Upper lobe of left lung (tissue), 6 donors: Measurements from ENCODE around the gene MYO5B. TPM values are rescaled to one million over a fixed set of nuclear protein-coding genes. Genes with fewer than 3 reads are reported as not detected.

Experiments used
- ATAC-seq, 2 donors: fragments of 200-7000 bp; cut with Tn5 transposase; one replicate each; pipeline ENCODE4 v1.9.1; 2022; ENCODE audit warnings: mild to moderate bottlenecking in 2 of 2, moderate library complexity in 2 of 2; ENCODE audit not compliant: low FRiP score in 2 of 2
- DNase-seq, 2 donors: peaks; one replicate each; pipeline ENCODE4 v3.0.0-alpha.2; 2019 to 2020
- H3K27ac ChIP-seq, 4 donors: fragments of 200-600 bp; sonication (generic); one replicate each; pipeline ENCODE4 v1.5.1; 2016 to 2019
- H3K27me3 ChIP-seq, 4 donors: fragments of 200-600 bp; sonication (generic); one replicate each; pipeline ENCODE4 v1.5.1; 2017 to 2019
- H3K36me3 ChIP-seq, 4 donors: fragments of 200-600 bp; sonication (generic); one replicate each; pipeline ENCODE4 v1.5.1; 2016 to 2019
- H3K4me1 ChIP-seq, 4 donors: fragments of 200-600 bp; sonication (generic); one replicate each; pipeline ENCODE4 v1.5.1; 2018 to 2019
- H3K4me3 ChIP-seq, 4 donors: fragments of 200-600 bp; sonication (generic); one replicate each; pipeline ENCODE4 v1.5.1; 2017 to 2019; ENCODE audit warnings: mild to moderate bottlenecking in 2 of 4, moderate library complexity in 1 of 4
- H3K9me3 ChIP-seq, 4 donors: fragments of 200-600 bp; sonication (generic); one replicate each; pipeline ENCODE4 v1.5.1; 2018 to 2019
- EP300 ChIP-seq, 4 donors: sonication (generic); formaldehyde crosslinking; IDR thresholded peaks; one replicate each; pipeline ENCODE4 v1.5.1; 2017; ENCODE audit warnings: antibody characterized with exemption in 4 of 4, control low read depth in 2 of 4
- POLR2A ChIP-seq, 4 donors: fragments of 450-650 bp; IDR thresholded peaks; one replicate each; pipeline ENCODE4 v1.5.1; 2016 to 2017; ENCODE audit warnings: antibody characterized with exemption in 4 of 4, mild to moderate bottlenecking in 2 of 4
- POLR2AphosphoS5 ChIP-seq, 2 donors: sonication (generic); formaldehyde crosslinking; IDR thresholded peaks; one replicate each; pipeline ENCODE4 v1.5.1; 2017; ENCODE audit warnings: antibody characterized with exemption in 2 of 2
- WGBS, 2 donors: methylation state at CpG; one replicate each; pipeline ENCODE4 v1.1.5; 2017 to 2018; 5-methylcytosine and 5-hydroxymethylcytosine counted together
- total RNA-seq, 6 donors: library from RNA; depleted of rRNA in 4 of 6; stranded (reverse); fragments of >200 nt in 4 of 6; gene quantifications; one replicate each; pipeline versions ENCODE4 v1.1.0 to v1.2.1, GENCODE V29; 2016 to 2021
- TF ChIP-seq, protein P1 (sequence below), 6 experiments: fragments of 450-650 bp in 4 of 6; fragments of 200-600 bp in 2 of 6; sonication (generic) in 2 of 6; IDR thresholded peaks; one replicate each; pipeline ENCODE4 v1.5.1; 2016 to 2019; ENCODE audit warnings: antibody characterized with exemption in 6 of 6
- donor health status: DM: no; HTN: no; CAD: no; lungs with moderate emphysema.
- donor health status: DM: no; HTN: yes; CAD: no; lungs with severe emphysema.

Gene MYO5B
- total RNA-seq, 6 donors from 2014 or later, result 25.4 to 95.2 (median 49.6) TPM

DNA sequence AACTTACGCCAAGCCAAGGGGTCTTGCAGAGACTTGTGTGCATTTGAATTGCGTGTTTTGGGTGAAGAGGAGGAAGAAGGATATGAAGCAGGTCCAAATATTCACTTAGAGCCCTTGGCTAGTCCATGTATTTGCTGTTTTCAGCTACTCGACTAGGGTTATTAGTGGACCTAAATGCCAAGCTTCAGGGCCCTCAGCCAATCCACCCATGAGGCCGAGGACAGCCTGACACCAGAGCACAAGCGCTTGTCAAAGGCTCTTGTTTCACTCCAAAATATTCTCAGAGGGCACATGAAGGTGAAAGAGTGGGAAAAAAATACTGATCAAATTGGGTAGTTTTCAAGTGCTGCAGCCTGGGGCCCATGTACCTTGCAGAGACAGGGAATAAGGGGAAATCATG, 206.8 kb downstream of the MYO5B start:
- 77 to 83% methylated on average over 5 of the region's 5 CpGs for WGBS, 2 donors
- H3K27ac ChIP-seq, result no peak overlapping the region

DNA sequence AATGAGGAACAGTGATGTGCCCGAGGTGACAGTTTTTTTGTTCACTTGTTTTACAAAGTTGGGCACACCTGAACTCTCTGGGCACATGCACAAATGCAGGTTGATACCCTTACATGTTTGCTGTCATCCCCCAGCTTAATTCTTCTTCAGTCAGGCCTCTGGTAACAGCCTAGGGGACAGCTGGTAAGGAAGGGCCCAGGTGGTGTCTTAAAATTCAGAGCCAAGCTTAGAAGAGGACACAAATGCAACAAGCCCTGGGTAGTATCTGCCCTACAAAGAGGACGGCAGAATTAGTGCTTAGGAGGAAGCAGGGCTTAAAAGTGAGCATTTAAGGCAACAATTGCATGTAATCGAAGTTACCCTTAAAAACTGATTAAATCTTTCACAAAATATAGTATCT, 209.7 kb downstream of the MYO5B start:
- Histone ChIP-seq H3K27ac (no peak overlapping the region), H3K27me3 (no peaks in the 10 kb centered on the region), H3K4me1 (no peaks in the 10 kb centered on the region), H3K36me3 (no peaks in the 10 kb centered on the region), H3K4me3 (no peak overlapping the region), H3K9me3 (no peaks in the 10 kb centered on the region)
- ATAC-seq (no peak), DNase-seq (no peak)
- TF ChIP-seq POLR2AphosphoS5 (IDR thresholded peaks at IDR 0.05) (no peak), POLR2A (IDR thresholded peaks at IDR 0.05) (no peak), EP300 (IDR thresholded peaks at IDR 0.05) (no peak)
- TF ChIP-seq, protein P1, sequence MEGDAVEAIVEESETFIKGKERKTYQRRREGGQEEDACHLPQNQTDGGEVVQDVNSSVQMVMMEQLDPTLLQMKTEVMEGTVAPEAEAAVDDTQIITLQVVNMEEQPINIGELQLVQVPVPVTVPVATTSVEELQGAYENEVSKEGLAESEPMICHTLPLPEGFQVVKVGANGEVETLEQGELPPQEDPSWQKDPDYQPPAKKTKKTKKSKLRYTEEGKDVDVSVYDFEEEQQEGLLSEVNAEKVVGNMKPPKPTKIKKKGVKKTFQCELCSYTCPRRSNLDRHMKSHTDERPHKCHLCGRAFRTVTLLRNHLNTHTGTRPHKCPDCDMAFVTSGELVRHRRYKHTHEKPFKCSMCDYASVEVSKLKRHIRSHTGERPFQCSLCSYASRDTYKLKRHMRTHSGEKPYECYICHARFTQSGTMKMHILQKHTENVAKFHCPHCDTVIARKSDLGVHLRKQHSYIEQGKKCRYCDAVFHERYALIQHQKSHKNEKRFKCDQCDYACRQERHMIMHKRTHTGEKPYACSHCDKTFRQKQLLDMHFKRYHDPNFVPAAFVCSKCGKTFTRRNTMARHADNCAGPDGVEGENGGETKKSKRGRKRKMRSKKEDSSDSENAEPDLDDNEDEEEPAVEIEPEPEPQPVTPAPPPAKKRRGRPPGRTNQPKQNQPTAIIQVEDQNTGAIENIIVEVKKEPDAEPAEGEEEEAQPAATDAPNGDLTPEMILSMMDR (IDR thresholded peaks at IDR 0.05), result no peak
- WGBS, 2 donors, result 70 to 77% methylated on average over 3 of the region's 3 CpGs

More for the DNA sequence above, 206.8 kb downstream of the MYO5B start:
- H3K36me3 ChIP-seq, result no peaks in the 10 kb centered on the region
- no peak for ATAC-seq
- no peak overlapping the region for H3K4me3 ChIP-seq
- no peak for DNase-seq
- no peaks in the 10 kb centered on the region for H3K4me1 ChIP-seq
- no peak for TF ChIP-seq EP300 (IDR thresholded peaks at IDR 0.05)
- no peak for TF ChIP-seq POLR2A (IDR thresholded peaks at IDR 0.05)
- TF ChIP-seq POLR2AphosphoS5 (IDR thresholded peaks at IDR 0.05), result no peak
- TF ChIP-seq, protein P1 (IDR thresholded peaks at IDR 0.05), result no peak
- no peaks in the 10 kb centered on the region for H3K27me3 ChIP-seq
- no peaks in the 10 kb centered on the region for H3K9me3 ChIP-seq

DNA sequence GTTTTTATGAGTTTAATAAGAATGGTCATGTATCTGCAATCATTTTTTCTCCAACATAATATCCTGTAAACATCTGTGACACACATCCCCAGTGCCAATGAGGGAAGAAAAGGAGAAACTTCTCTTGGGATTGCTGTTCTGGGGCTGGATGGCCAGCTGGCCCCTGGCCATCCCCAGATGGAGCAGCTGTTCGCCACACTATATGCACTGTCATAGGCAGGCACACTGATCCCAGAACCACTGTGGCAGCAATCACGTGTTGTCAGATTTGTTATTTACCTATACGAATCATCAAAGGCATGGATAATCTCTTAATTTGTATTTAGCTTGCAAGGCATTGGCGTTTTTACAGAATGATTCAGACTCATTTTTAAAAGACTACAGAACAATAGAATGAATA, 214.1 kb downstream of the MYO5B start:
- TF ChIP-seq POLR2AphosphoS5 (IDR thresholded peaks at IDR 0.05) (no peak), POLR2A (IDR thresholded peaks at IDR 0.05) (no peak)
- no peak for DNase-seq
- ATAC-seq, result no peak
- 64 to 75% methylated on average over 4 of the region's 4 CpGs for WGBS, 2 donors
- Histone ChIP-seq H3K27ac (no peak overlapping the region), H3K9me3 (no peaks in the 10 kb centered on the region), H3K4me1 (peaks cover 0 to 6% (median 0%) of the 10 kb centered on the region in 4 donors), H3K36me3 (no peaks in the 10 kb centered on the region), H3K4me3 (no peak overlapping the region), H3K27me3 (no peaks in the 10 kb centered on the region)

DNA sequence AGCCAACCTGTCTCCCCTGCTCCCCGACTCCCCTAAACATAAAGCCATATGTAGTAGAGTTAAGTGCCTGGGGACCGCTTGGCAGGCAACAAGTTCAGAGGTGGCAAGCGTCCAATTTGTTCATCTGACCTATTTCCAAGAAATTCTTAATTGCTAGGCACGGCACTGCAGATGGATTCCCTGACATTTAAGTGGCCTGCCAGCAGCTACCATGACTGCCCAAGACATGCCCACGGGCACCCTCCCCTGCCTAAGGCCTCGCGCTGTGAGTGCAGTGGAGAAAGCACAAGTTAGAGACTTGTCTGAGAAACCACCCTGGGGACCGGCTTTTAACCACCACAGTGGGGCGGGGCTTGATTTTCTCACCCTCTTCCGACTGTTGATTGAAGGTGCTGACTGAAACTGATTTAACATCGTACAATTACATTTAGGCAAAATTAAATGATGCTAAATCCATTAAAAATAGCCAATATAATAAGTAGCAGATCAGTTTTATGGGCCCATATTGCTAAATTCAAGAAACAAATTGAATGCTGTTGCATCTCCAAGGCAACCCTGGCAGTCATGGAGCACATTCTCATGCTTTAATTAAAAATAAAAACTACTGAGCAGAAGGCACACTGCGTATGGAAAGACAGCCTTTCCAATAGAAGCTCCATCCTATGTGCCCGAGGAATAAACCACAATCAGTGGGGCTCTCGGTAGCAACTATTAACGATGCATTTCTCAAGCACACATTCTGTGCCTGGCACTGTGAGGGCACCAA, 218.0 kb downstream of the MYO5B start:
- WGBS, 2 donors, result 57 to 68% methylated on average over 12 to 15 of the region's 15 CpGs
- TF ChIP-seq, protein P1 (IDR thresholded peaks at IDR 0.05), result no peak
- no peak for TF ChIP-seq POLR2A (IDR thresholded peaks at IDR 0.05)
- no peak for TF ChIP-seq EP300 (IDR thresholded peaks at IDR 0.05)
- no peak for ATAC-seq
- Histone ChIP-seq H3K27ac (no peak overlapping the region), H3K4me1 (peaks cover 0 to 6% (median 0%) of the 10 kb centered on the region in 4 donors), H3K36me3 (no peaks in the 10 kb centered on the region), H3K27me3 (no peaks in the 10 kb centered on the region), H3K9me3 (no peaks in the 10 kb centered on the region), H3K4me3 (no peak overlapping the region)
- peak in 1 of 2 donors; percentile 23 for DNase-seq

DNA sequence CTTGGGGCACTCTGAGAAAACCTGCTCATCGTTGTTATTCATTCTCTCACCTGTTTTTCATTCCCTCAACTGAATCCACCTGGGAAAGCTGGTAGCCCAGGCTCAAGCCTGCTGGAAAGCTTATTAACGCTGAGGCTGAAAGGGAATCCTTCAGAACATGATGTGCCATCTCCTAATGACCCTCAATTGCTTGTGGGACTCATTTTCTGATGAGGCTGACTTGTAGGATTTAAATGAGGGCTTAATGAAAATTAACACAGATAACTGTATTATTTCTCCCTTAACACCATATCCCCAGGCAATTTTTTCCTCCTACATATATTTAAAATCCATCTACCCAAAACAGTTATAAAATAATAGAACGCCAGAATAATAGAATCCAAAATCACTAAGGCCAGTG, 218.9 kb downstream of the MYO5B start:
- no peak for TF ChIP-seq POLR2A (IDR thresholded peaks at IDR 0.05)
- TF ChIP-seq EP300 (IDR thresholded peaks at IDR 0.05), result no peak
- no peak for TF ChIP-seq POLR2AphosphoS5 (IDR thresholded peaks at IDR 0.05)
- TF ChIP-seq, protein P1 (IDR thresholded peaks at IDR 0.05), result no peak
- H3K27me3 ChIP-seq, result no peaks in the 10 kb centered on the region
- H3K36me3 ChIP-seq, result no peaks in the 10 kb centered on the region
- ATAC-seq, result no peak
- no peak overlapping the region for H3K27ac ChIP-seq
- H3K4me3 ChIP-seq, result no peak overlapping the region
- no peak for DNase-seq
- peaks cover 0 to 6% (median 0%) of the 10 kb centered on the region in 4 donors for H3K4me1 ChIP-seq
- no peaks in the 10 kb centered on the region for H3K9me3 ChIP-seq
- 88 to 93% methylated on average over 3 of the region's 3 CpGs for WGBS, 2 donors
